Measurements from ENCODE around the gene MBTPS1. TPM values are rescaled to one million over a fixed set of nuclear protein-coding genes. Genes with fewer than 3 reads are reported as not detected.

Gene MBTPS1
- total and polyA plus RNA-seq, 9 of the 15 experiments (the other 6 are each of a cell fraction or from before 2014, with no cell fraction given), result 2.8 to 57.6 (median 43.8) TPM

- TF ChIP-seq REST (IDR thresholded peaks at IDR 0.05; ENCODE audit: borderline replicate concordance) (peak; percentile 79; the same call in 1 of the 2 replicates), REST (CRISPR knock-in tag; IDR thresholded peaks at IDR 0.05; ENCODE audit: low read depth) (no peak), CBFB (CRISPR knock-in tag; IDR thresholded peaks at IDR 0.05) (no peak), ZBTB8A (IDR thresholded peaks at IDR 0.05; ENCODE audit: partially characterized antibody) (no peak), DACH1 (IDR thresholded peaks at IDR 0.05; ENCODE audit: partially characterized antibody) (no peak), ZNF263 (CRISPR knock-in tag; IDR thresholded peaks at IDR 0.05; ENCODE audit: borderline replicate concordance) (no peak), ZNF146 (CRISPR knock-in tag; IDR thresholded peaks at IDR 0.05; ENCODE audit: unreplicated experiment) (no peak)
- TF ChIP-seq, protein P1, sequence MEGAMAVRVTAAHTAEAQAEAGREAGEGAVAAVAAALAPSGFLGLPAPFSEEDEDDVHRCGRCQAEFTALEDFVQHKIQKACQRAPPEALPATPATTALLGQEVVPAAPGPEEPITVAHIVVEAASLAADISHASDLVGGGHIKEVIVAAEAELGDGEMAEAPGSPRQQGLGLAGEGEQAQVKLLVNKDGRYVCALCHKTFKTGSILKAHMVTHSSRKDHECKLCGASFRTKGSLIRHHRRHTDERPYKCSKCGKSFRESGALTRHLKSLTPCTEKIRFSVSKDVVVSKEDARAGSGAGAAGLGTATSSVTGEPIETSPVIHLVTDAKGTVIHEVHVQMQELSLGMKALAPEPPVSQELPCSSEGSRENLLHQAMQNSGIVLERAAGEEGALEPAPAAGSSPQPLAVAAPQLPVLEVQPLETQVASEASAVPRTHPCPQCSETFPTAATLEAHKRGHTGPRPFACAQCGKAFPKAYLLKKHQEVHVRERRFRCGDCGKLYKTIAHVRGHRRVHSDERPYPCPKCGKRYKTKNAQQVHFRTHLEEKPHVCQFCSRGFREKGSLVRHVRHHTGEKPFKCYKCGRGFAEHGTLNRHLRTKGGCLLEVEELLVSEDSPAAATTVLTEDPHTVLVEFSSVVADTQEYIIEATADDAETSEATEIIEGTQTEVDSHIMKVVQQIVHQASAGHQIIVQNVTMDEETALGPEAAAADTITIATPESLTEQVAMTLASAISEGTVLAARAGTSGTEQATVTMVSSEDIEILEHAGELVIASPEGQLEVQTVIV (CRISPR knock-in tag; IDR thresholded peaks at IDR 0.05; ENCODE audit: borderline replicate concordance), result no peak
- TF ChIP-seq, protein P2, sequence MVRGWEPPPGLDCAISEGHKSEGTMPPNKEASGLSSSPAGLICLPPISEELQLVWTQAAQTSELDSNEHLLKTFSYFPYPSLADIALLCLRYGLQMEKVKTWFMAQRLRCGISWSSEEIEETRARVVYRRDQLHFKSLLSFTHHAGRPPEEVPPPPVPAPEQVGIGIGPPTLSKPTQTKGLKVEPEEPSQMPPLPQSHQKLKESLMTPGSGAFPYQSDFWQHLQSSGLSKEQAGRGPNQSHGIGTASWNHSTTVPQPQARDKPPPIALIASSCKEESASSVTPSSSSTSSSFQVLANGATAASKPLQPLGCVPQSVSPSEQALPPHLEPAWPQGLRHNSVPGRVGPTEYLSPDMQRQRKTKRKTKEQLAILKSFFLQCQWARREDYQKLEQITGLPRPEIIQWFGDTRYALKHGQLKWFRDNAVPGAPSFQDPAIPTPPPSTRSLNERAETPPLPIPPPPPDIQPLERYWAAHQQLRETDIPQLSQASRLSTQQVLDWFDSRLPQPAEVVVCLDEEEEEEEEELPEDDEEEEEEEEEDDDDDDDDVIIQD (CRISPR knock-in tag; IDR thresholded peaks at IDR 0.05), result no peak
- TF ChIP-seq, protein P3, sequence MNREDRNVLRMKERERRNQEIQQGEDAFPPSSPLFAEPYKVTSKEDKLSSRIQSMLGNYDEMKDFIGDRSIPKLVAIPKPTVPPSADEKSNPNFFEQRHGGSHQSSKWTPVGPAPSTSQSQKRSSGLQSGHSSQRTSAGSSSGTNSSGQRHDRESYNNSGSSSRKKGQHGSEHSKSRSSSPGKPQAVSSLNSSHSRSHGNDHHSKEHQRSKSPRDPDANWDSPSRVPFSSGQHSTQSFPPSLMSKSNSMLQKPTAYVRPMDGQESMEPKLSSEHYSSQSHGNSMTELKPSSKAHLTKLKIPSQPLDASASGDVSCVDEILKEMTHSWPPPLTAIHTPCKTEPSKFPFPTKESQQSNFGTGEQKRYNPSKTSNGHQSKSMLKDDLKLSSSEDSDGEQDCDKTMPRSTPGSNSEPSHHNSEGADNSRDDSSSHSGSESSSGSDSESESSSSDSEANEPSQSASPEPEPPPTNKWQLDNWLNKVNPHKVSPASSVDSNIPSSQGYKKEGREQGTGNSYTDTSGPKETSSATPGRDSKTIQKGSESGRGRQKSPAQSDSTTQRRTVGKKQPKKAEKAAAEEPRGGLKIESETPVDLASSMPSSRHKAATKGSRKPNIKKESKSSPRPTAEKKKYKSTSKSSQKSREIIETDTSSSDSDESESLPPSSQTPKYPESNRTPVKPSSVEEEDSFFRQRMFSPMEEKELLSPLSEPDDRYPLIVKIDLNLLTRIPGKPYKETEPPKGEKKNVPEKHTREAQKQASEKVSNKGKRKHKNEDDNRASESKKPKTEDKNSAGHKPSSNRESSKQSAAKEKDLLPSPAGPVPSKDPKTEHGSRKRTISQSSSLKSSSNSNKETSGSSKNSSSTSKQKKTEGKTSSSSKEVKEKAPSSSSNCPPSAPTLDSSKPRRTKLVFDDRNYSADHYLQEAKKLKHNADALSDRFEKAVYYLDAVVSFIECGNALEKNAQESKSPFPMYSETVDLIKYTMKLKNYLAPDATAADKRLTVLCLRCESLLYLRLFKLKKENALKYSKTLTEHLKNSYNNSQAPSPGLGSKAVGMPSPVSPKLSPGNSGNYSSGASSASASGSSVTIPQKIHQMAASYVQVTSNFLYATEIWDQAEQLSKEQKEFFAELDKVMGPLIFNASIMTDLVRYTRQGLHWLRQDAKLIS (CRISPR knock-in tag; IDR thresholded peaks at IDR 0.05), result no peak; the same call in 1 of the 2 replicates
These were observed 53.8 kb downstream of the MBTPS1 start (continued) for GRCh38 chr16:84062734-84063640.
